Activated naive CD8-positive, alpha-beta T cell treated with anti-CD3 and anti-CD28 coated beads, Interleukin-2, amount 50 U/mL, for 16 hours (primary cell): Measurements from ENCODE around the gene MRPS27.
"Not testable (repeated sequence)": the region's sequence is repeated elsewhere in the genome, so short reads cannot be mapped to it uniquely, and the experiment has no call there.

ENCODE experiments used
- DNase-seq: peaks from one replicate; pipeline ENCODE4 v3.0.0-alpha.2; 2020; ENCODE audit warnings: low read depth, low spot score

Gene MRPS27

DNA sequence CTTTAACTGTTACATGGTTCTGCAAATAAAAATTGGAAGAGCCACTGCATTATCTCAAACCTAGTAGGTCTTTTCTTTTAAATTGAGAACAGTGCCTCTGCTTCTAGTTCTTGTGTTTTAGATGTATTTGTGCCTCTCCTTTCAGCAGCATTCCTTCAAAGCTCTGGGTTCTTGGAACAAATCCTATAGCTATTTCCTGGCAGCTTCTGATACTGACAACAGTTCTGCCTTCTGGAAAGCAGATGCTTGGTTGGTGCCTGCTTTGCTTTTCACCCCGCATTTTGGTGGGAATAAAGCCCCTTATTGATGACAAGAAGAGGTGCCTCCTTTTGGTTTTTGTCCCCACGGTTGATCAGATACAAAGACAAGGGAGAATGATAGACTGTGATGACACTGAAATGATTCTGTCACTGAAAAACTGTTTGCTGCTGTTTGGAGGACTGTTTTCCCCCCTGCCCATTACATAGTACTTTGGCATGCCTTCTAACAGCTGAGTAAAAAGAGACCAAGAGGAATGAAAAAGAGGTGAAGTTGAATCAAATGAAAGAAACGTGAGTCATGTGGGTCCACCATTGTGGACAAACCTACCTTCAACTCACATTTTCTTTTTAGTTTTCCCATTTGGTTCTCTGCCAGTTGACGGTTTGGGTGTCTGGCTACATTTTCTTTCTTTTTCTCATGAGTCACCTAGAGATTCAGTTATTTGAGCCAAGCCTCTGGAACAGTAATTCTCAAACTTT is 5.7 kb upstream of the MRPS27 start:
- DNase-seq: no peak

DNA sequence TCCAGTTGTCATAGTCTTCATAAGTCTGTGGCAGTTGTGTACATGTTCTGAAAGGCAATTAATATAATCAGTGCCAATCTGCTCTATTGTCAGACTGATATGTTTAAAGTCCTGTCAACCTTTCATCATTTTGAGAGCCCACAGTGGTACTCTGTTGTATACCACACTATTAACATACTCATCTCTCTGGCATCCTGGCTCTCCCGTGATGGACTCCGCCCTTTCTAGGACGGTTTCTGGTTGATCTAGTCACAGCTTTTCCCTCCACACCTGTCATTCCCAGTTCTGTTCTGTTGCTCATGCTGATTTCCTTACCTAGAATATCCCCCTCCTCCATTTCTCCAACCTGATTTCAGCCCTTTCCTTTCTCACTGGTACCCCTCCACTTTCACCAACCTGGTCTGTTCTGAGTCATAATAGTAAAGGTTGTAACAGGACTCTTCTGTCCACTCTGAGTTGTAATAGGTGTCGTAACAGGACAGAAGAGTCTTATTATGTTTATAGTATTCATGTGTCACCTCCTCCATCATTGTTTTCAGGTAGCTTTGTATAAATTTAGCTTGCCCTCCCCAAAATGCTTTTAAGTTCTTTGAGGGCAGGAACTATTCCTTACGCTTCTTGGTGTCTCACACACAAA is 4.3 kb upstream of the MRPS27 start:
- no peak for DNase-seq

DNA sequence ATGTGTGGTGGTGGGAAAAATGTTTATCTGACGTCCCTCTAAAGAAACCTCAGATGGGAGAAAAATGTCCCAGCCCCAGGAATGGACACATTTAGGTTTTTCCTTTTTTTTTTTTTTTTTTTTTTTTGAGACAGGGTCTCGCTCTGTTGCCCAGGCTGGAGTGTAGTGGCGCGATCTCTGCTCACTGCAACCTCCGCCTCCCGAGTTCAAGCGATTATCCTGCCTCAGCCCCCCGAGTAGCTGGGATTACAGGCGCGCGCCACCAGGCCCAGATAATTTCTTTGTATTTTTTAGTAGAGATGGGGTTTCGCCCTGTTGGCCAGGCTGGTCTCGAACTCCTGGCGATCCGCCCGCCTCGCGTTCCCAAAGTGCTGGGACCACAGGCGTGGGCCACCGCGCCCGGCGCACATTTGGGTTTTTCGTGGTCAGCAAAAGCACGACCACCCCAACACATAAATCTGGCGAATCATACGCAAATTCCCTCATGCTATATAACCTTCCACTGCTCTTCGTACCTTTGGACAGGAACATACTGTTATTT is 535 bp downstream of the MRPS27 start:
- not testable (repeated sequence) for DNase-seq

DNA sequence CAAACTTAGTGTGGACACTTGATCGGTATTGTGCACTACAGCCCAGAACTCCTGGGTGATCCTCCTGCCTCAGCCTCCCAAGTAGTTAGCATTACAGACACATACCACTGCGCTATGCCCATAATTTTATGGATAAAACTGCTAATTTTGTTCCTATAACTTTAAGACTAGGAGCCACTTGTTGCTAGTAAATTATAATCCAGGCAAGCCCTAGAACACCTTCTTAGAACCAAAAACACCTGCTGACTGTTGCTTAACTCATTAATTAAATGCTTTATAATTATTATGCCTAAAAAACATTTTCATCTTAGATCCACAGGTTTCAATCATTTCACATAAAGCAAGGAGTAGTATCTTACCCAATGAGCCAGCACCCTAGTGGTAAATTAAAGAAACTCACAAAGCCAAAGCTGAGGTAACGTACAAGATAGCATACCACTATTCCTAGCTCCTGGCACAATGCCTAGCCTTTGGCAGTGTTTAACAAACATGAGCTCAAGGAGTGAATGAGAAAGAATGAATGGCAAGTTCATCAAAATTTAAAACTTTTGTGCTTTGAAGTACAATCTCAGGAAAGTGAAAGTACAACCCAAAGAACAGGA is 5.4 kb downstream of the MRPS27 start:
- DNase-seq: no peak

DNA sequence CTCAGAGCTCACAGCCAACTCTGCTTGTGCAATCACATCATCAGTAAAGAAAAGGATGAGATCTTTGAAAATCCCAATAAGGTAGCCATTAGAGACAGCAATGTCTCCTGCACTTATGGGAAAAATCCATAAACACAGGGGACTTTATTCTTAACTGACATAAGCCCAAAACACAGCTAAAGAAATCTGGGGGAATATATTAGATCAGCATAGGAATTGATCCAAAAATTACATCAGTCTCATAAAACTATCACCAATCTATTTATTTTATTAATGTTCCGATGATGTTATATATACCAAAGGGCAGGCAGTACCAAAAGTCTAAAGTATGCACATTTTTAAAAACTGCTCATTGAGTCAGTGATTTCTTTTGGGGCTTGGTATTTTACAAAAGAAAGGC is 6.9 kb downstream of the MRPS27 start:
- no peak for DNase-seq

DNA sequence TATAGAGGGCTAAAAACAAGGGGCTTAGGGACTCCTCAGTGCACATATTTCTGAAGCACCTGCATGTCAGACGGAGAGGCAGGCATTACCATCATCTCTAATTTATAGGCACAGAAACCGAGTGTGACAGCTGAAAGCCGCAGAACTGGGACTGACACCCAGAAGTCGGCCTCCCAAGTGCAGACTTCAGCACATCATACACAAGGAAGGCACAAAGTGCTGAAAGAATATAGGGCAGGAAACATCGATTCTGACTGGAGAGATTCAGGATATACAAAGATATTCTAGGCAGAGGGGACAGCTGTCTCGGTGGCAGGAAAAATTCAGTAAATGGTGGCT is 11.2 kb downstream of the MRPS27 start:
- no peak for DNase-seq

DNA sequence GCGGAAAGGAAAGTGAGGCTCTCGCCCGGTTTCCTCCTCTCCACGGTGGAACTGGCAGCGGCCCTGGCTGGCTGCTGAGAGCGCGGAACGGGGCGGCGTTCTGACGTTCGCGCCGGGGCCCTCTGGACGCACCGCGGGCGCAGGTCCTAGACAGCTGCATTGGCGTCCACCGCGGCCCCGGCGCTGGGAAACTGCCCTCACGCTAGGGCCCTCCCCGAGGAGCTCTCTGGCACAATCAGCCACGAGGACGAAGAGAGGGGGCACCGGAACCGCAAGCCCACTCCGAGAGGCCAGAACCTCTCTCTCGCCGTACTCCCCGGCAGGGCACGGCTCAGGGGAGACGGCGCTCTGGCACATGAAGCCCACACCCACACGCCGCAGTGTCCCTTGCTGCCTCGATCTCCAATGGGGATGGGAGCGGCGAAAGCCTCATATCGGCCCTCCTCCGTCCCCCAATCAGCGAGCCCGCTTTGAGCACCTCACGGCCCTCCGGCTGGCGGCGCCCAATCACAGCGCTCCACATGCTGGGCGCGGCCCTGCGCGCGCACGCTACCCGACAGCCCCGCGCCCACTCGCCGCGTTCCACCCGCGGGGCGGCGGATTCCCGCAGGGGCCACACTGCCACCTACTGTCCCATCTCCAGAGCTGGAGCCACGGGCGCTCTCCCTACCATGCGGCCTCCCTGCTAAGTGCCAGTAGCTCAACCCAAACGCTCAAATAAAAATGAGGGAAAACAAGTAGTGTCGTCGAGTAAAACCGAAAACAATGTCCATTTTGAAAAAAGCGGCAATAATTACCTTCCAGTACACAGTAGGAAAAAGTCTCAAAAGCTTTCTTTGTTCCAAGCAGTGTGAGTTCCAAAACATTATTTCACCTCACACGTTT is 11.8 kb downstream of the MRPS27 start:
- peak; percentile 89 for DNase-seq

DNA sequence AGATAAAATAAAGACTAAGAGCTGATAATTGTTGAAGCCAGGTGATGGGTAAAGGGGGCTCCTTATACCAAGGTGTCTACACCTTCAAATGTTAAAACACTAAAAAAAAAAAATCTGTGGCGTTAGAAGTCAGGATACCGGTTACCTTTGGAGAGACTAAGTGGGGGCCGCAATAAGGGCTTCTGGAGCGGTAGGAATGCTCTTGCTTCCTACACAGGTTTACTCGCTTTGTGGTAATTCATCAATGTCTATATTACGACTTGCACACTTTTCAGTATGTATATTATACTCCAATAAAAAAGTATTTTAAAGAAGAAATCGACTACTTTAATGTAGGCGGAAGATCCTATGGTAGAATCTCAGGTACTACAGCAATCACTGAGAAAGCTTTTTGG is 12.5 kb downstream of the MRPS27 start:
- no peak for DNase-seq

DNA sequence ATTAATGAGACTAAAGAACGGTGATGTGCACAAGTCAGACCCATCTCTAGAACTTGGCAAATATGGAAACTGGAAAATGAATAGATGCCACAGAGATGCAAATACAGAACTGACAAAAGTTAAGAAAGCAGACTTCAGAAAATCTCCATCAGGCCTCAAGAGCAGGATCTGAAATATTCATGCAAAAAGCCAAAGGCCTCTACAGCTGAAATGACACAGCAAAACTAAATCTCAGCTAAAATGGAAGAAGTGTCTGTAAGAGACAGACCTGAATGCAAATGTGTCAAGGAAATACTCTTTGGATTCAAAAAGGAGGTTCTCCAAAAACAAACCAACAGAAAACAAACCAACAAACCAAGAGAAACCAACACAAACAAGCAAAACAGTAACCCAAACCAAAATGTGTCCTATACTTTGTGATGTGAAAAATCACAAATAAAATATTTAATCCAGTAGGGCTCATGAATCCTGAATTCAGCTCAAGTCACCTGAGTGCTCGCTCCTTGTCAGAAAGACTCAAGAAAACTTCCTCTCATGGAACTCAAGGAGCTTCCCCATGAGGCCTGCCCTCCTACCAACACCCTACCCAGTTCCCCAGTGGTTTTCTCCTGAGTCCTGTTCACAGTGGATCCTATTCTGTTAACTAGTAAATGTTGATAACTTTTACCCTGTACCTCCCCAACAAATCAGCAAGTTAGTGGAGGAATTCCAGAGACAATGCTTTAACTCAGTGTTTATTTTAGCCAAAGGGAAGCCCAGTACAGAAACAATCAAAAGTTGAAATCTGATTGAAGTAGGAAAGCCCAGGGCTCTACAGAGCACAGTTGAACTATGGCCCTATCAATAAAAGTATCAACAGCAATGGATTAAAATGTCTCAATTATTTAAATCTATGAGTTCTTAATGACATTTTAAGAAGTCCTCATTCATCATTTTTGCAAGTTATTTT is 14.6 kb downstream of the MRPS27 start:
- no peak for DNase-seq

DNA sequence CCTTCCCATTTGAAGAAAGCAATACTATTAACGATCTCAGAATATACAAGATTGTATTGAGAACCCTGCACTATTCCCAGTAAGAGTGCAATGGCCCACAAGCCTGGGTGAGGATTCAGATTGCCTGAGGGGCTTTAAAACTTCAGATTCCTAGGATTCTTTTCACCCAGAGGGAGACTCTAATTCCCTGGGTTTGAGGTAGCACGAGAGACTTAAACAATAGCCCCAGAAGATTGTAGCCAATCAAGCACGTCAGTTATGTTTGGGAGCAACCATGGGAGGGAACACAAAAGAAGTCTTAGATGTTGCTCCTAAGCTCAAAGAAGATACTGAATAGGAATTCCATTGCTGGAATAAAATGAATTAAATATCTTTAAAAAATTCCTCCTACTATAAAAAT is 17.9 kb downstream of the MRPS27 start:
- DNase-seq: no peak

DNA sequence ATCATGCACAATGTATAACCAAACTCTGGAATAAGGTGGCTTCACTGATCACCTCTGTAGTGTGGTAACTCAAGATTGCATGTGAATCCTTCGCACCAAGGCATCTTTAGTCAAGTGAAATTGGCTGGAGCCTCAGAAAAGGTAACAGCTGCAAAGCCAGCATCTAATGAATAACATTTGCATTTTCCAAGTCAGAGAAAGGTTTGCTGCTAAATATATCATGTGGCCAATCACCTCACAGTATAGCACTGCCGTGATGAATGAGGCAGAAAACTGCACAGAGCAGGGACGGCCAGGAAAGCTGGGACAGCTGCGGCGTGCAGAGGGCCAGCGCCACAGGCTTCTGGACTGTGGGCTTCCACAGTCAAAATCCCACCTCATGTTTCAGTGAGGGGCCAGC is 18.5 kb downstream of the MRPS27 start:
- DNase-seq: no peak

DNA sequence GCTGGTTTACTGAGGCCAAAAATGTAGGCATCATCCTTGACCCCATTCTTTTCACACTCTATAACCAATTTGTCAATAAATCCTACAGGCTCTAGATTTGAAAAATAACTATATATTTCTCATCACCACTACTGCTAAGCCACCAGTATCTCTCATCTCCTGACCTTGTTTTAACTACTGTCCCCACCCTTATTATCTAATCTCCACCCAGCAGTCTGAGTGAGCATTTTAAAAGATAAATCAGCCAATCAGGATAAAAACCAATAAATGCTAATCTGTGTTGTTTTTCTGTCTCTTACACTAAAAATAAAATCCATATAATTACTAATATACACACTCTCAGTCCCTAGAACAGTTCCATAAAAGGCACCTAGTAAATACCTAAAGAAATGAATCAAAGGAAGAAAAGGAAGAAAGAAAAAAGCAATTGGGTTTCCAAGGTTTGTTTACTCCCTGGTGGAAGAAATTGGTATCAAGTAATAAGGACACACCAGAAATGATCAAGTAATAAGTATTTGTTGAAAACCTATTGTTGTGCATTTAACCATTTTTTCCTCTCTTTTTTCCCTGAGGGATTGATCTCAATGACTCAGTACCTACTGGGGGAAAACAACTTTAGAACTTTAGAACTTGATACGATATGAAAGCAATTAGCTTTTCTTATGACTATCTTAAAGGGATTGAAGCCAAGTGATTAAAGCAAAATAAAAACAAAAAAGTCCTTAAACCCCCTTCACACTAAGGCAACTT is 19.3 kb downstream of the MRPS27 start:
- DNase-seq: no peak

DNA sequence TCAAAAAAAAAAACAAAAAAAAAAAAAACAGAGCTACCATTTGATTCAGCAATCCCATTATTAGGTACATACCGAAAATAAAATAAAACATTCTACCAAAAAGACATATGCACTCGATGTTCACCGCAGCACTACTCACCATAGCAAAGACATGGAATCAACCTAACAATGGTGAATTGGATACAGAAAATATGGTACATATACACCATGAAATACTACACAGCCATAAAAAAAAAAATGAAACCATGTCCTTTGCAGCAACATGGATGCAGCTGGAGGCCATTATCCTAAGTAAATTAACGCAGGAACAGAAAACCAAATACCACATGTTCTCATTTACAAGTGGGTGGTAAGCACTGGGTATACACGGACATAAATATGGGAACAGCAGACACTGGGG is 21.3 kb downstream of the MRPS27 start:
- DNase-seq: no peak

DNA sequence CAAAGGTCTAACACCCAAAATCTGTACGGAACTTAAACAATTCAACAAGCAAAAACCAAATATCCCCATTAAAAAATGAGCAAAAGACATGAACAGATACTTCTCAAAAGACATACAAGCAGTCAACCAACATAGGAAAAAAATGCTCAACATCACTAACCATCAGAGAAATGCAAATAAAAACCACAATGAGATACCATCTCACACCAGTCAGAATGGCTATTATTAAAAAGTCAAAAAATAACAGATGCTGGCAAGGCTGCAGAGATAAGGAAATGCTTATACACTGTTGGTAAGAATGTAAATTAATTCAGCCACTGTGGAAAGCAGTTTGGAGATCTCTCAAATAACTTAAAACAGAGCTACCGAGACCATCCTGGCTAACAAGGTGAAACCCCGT is 21.9 kb downstream of the MRPS27 start:
- DNase-seq: not testable (repeated sequence)

DNA sequence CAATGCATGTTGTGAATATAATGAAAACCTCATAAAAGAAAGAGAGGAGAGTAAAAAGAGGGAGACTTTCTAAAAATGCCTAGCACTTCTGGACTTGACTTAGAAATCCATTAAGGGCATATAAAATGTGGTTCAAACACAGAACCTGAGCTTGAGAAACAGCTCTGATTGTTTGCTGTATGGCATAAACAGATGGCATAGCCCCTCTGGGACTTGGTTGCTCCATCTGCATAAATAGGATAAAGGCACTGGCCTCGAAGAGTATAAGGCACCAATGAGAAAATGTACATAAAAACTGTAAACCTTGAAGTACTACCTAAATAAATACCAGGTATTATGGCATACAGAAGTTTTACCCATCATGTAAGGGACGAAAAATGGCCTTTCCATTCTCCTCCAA is 23.8 kb downstream of the MRPS27 start:
- DNase-seq: no peak

DNA sequence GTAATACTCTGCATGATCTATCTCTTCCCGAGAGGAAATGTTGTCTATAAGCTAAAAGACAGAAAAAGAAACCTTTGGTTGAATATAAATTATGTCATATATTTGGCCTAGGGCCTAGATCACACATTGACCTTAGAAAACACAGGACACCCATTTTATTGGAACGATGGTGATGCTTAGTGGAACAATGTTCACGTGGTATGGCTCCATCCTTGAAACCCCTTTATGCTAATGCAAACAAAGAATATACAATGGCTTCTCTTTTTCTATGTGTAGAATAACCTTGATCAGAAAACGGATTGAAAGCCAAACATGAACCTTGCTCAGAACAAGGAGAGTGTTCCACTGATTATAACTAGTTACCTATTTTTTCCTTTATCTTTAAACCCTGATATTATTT is 24.5 kb downstream of the MRPS27 start:
- no peak for DNase-seq

DNA sequence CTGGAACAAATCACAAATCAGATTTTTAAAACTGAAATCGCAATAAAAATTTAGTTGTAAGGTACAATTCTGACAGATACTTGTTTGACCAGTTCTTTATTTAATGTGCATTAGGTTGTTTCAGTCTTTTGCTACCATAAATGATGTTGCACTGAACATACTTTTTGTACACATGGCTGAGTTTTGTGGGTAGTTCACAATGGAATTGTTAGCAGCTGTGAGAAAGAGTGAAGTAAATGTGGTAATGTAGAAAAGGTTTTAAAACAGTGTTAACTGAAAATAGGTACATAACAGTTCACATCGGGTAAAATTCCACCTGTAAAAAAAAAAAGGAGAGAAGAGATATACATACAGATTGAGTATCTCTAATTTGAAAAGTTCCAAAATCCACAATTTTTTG is 25.6 kb downstream of the MRPS27 start:
- DNase-seq: no peak

DNA sequence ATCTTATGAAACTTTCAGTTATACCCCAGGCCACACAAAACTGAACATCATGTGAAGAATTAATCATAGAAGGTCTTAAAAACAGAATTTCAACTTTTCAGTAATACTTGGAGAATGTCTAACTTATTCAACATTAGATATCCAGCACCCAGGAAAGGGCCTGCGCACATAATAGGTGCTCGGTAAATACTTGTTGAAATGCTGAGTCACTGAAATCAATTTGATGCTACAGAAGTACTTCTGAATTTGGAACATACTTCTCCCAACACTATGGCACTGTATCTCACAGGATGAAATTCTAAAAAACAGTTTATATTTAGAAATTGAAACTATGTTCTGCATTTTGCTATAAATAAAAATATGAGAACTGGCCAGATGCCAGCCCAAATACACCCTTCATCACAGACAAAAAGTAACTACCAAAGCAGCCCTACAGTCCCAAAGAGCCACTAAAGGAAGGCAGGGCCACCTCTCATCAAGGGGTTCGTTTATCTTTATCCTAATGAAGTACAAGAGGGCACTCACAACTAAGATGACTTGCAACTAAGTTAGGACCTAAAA is 26.5 kb downstream of the MRPS27 start:
- no peak for DNase-seq

DNA sequence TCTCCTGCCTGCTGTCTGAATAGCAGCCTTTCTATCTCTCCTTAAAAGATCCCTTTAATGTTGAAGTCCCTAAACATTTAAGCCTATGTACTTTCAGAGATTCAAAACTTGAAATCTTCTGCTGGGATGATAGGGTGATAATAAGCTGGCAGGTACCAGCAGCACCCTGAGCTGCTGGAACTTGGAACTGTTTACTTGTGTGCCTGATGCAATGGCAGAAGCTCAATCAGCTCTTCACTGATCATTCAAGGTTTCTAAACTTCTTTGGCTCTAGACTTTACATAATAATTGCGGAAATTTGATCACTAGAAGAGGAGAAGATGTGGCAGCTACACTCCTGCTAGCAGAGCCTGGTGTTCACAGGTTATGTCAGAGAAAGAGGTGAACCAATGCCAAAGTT is 27.6 kb downstream of the MRPS27 start:
- DNase-seq: no peak

DNA sequence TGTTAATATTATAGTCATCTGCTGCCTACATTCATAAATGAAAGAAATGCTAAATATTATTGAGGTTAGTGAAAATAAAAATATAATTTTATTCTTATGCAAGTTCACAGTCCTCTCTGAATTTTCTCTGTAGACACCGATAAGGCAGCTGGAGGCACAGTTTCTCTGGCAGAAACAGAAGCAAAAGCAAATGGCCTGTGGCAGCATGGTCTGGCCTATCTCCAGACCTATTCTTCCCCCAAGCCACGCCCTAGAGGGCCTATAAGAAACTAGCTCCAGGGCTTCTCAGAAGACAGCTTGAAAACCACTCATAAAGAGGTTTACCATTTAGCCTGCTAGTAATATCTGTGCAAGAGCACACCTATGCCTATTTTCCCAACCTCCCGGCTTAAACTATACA is 28.4 kb downstream of the MRPS27 start:
- DNase-seq: no peak
